GM10266 (cell line): ENCODE data around the gene ZNF598.

Experiments used
- DNase-seq: peaks from one replicate; pipeline ENCODE4 v3.0.0; 2012; ENCODE audit errors: extremely low spot score
- CTCF ChIP-seq: IDR thresholded peaks from 2 replicates; pipeline ENCODE4 v1.5.1; 2012; ENCODE audit warnings: mild to moderate bottlenecking, low read depth; ENCODE audit not compliant: control insufficient read depth, insufficient read depth; ENCODE audit errors: missing control alignments

Gene ZNF598

GRCh38 chr16:1979271-1980029 lies 30.2 kb downstream of the ZNF598 start:
- no peak for TF ChIP-seq CTCF
- DNase-seq = no peak

- DNase-seq = no peak
- no peak for TF ChIP-seq CTCF
These were observed 31.0 kb downstream of the ZNF598 start for GRCh38 chr16:1978476-1979120.

- DNase-seq = no peak
- no peak for TF ChIP-seq CTCF
These were observed 31.7 kb downstream of the ZNF598 start for GRCh38 chr16:1977875-1978268.

GRCh38 chr16:1976951-1977874 lies 32.4 kb downstream of the ZNF598 start:
- no peak for DNase-seq
- TF ChIP-seq CTCF = no peak

- no peak for DNase-seq
- TF ChIP-seq CTCF = no peak
These were observed 33.5 kb downstream of the ZNF598 start for GRCh38 chr16:1976216-1976520.

DNA sequence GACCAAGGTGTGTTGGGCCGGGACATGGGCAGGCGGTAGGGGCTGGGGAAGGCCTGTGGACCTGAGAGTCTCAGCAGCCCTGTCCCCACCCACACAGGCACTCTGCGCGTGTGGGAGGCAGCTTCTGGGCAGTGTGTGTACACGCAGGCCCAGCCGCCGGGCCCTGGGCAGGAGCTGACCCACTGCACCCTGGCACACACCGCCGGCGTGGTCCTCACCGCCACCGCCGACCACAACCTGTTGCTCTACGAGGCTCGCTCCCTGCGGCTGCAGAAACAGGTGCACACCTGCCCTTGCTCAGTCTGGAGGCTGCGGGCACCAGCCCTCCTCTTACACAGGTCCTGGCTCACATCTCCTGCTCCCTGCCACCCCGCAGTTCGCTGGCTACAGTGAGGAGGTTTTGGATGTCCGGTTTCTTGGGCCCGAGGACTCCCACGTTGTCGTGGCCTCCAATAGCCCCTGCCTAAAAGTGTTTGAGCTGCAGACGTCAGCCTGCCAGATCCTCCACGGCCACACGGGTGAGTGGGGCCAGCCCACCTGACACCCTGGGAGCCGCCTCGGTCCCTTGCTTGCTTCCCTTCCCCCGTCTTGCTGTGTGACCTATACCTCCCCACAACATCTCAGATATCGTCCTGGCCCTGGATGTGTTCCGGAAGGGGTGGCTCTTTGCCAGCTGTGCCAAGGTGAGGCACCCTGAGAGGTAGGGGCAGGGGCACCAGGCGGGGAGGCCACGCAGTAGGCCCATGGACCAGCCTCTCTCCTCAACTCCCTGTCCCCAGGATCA lies 34.0 kb downstream of the ZNF598 start:
- DNase-seq = no peak
- no peak for TF ChIP-seq CTCF
